Measurements from ENCODE around the gene KRTAP10-3.
A peak's percentile ranks its signal among the peaks of the same experiment; 100 is the strongest.

The KRTAP10-3 gene

GRCh38 chr21:44596068-44596725 is 37.6 kb upstream of the KRTAP10-3 start:
- peaks cover 4 to 7% of the 10 kb centered on the region in 2 donors for H3K4me1 ChIP-seq (ENCODE audit: control insufficient read depth in 2 of 2, insufficient read depth in 1 of 2, low read depth in 1 of 2, low read length in 2 of 2)
- no peaks in the 10 kb centered on the region for H3K27me3 ChIP-seq (ENCODE audit: control insufficient read depth in 3 of 3, insufficient read depth in 3 of 3, low read depth in 1 of 3, low read length in 3 of 3)
- peaks cover 2 to 4% of the 10 kb centered on the region in 2 donors for H3K9me3 ChIP-seq (replicated peaks in 1 of 2; ENCODE audit: control insufficient read depth in 2 of 2, insufficient read depth in 1 of 2, low read depth in 1 of 2, low read length in 2 of 2)
- no peaks in the 10 kb centered on the region for H3K79me1 ChIP-seq (ENCODE audit: low read depth, low read length)
- H3K14ac ChIP-seq (ENCODE audit: low read length) = no peak overlapping the region
- WGBS, 2 donors (ENCODE audit: extremely low coverage in 2 of 2, insufficient read length in 2 of 2, insufficient replicate concordance in 1 of 2) = no CpG with 5 or more reads among the region's 9 CpGs
- H2BK5ac ChIP-seq (ENCODE audit: low read length) = no peak overlapping the region
- H3K36me3 ChIP-seq (replicated peaks in 1 of 2; ENCODE audit: control insufficient read depth in 2 of 2, insufficient read depth in 2 of 2, low read length in 2 of 2) = no peaks in the 10 kb centered on the region
- peak overlapping the region; percentile 23 for H2AK5ac ChIP-seq (ENCODE audit: low read depth, low read length)
- no peak overlapping the region for H3K4me3 ChIP-seq (ENCODE audit: low read length in 2 of 2)
- H2BK15ac ChIP-seq (ENCODE audit: low read length) = peak overlapping the region; percentile 23
- no peak overlapping the region for H2AFZ ChIP-seq (ENCODE audit: low read length)
- H4K91ac ChIP-seq (ENCODE audit: low read depth, low read length, poor library complexity) = peak overlapping the region; percentile 85
- no peak for DNase-seq (ENCODE audit: low spot score)
- H3K4ac ChIP-seq (ENCODE audit: low read length) = no peak overlapping the region
- H3K4me2 ChIP-seq (ENCODE audit: insufficient read depth, low read length, poor library complexity, severe bottlenecking) = no peak overlapping the region
- peak overlapping the region; percentile 56 for H3K23ac ChIP-seq (ENCODE audit: low read depth, low read length, poor library complexity)
- H3K27ac ChIP-seq (replicated peaks; ENCODE audit: low read length) = no peak overlapping the region
- no peak overlapping the region for H3K9ac ChIP-seq (ENCODE audit: low read depth, low read length, poor library complexity)
- H2BK120ac ChIP-seq (ENCODE audit: low read depth, low read length) = peak overlapping the region; percentile 38
- H4K8ac ChIP-seq (ENCODE audit: low read depth, low read length) = no peak overlapping the region
- H2BK12ac ChIP-seq (ENCODE audit: low read length) = peak overlapping the region; percentile 18
- peak overlapping the region; percentile 81 for H3K18ac ChIP-seq (ENCODE audit: low read length)

- Histone ChIP-seq H2BK120ac (ENCODE audit: low read depth, low read length) (peak overlapping the region; percentile 38), H2BK12ac (ENCODE audit: low read length) (no peak overlapping the region), H2AFZ (ENCODE audit: low read length) (no peak overlapping the region), H3K27me3 (ENCODE audit: control insufficient read depth in 3 of 3, insufficient read depth in 3 of 3, low read depth in 1 of 3, low read length in 3 of 3) (no peaks in the 10 kb centered on the region), H3K4me2 (ENCODE audit: insufficient read depth, low read length, poor library complexity, severe bottlenecking) (no peak overlapping the region), H3K18ac (ENCODE audit: low read length) (peak overlapping the region; percentile 69), H3K36me3 (replicated peaks in 1 of 2; ENCODE audit: control insufficient read depth in 2 of 2, insufficient read depth in 2 of 2, low read length in 2 of 2) (no peaks in the 10 kb centered on the region), H2AK5ac (ENCODE audit: low read depth, low read length) (no peak overlapping the region), H3K9ac (ENCODE audit: low read depth, low read length, poor library complexity) (no peak overlapping the region), H4K91ac (ENCODE audit: low read depth, low read length, poor library complexity) (no peak overlapping the region), H3K4me3 (ENCODE audit: low read length in 2 of 2) (no peak overlapping the region), H3K9me3 (replicated peaks in 1 of 2; ENCODE audit: control insufficient read depth in 2 of 2, insufficient read depth in 1 of 2, low read depth in 1 of 2, low read length in 2 of 2) (peaks cover 2 to 4% of the 10 kb centered on the region in 2 donors), H3K4ac (ENCODE audit: low read length) (no peak overlapping the region), H2BK5ac (ENCODE audit: low read length) (no peak overlapping the region), H2BK15ac (ENCODE audit: low read length) (no peak overlapping the region), H3K4me1 (ENCODE audit: control insufficient read depth in 2 of 2, insufficient read depth in 1 of 2, low read depth in 1 of 2, low read length in 2 of 2) (peaks cover 4 to 7% of the 10 kb centered on the region in 2 donors), H4K8ac (ENCODE audit: low read depth, low read length) (no peak overlapping the region), H3K23ac (ENCODE audit: low read depth, low read length, poor library complexity) (no peak overlapping the region), H3K14ac (ENCODE audit: low read length) (no peak overlapping the region), H3K27ac (replicated peaks; ENCODE audit: low read length) (no peak overlapping the region), H3K79me1 (ENCODE audit: low read depth, low read length) (no peaks in the 10 kb centered on the region)
- WGBS, 2 donors (ENCODE audit: extremely low coverage in 2 of 2, insufficient read length in 2 of 2, insufficient replicate concordance in 1 of 2) = no CpG with 5 or more reads among the region's 6 CpGs
- DNase-seq (ENCODE audit: low spot score) = no peak
Observed at GRCh38 chr21:44595524-44595923, 36.9 kb upstream of the KRTAP10-3 start.

GRCh38 chr21:44594406-44594916 is 35.9 kb upstream of the KRTAP10-3 start:
- Histone ChIP-seq H2BK15ac (ENCODE audit: low read length) (no peak overlapping the region), H3K4me3 (ENCODE audit: low read length in 2 of 2) (no peak overlapping the region), H2BK120ac (ENCODE audit: low read depth, low read length) (no peak overlapping the region), H3K79me1 (ENCODE audit: low read depth, low read length) (peaks cover 2% of the 10 kb centered on the region), H2AK5ac (ENCODE audit: low read depth, low read length) (peak overlapping the region; percentile 3), H3K4me1 (ENCODE audit: control insufficient read depth in 2 of 2, insufficient read depth in 1 of 2, low read depth in 1 of 2, low read length in 2 of 2) (peaks cover 3 to 7% of the 10 kb centered on the region in 2 donors), H3K18ac (ENCODE audit: low read length) (no peak overlapping the region), H2BK12ac (ENCODE audit: low read length) (no peak overlapping the region), H3K23ac (ENCODE audit: low read depth, low read length, poor library complexity) (no peak overlapping the region), H3K27ac (replicated peaks; ENCODE audit: low read length) (no peak overlapping the region), H4K91ac (ENCODE audit: low read depth, low read length, poor library complexity) (no peak overlapping the region), H3K4ac (ENCODE audit: low read length) (no peak overlapping the region), H3K27me3 (ENCODE audit: control insufficient read depth in 3 of 3, insufficient read depth in 3 of 3, low read depth in 1 of 3, low read length in 3 of 3) (no peaks in the 10 kb centered on the region), H3K4me2 (ENCODE audit: insufficient read depth, low read length, poor library complexity, severe bottlenecking) (no peak overlapping the region), H2AFZ (ENCODE audit: low read length) (peak overlapping the region; percentile 58), H4K8ac (ENCODE audit: low read depth, low read length) (no peak overlapping the region), H3K9me3 (replicated peaks in 1 of 2; ENCODE audit: control insufficient read depth in 2 of 2, insufficient read depth in 1 of 2, low read depth in 1 of 2, low read length in 2 of 2) (peaks cover 2 to 3% of the 10 kb centered on the region in 2 donors), H3K36me3 (replicated peaks in 1 of 2; ENCODE audit: control insufficient read depth in 2 of 2, insufficient read depth in 2 of 2, low read length in 2 of 2) (no peaks in the 10 kb centered on the region), H2BK5ac (ENCODE audit: low read length) (no peak overlapping the region), H3K14ac (ENCODE audit: low read length) (no peak overlapping the region), H3K9ac (ENCODE audit: low read depth, low read length, poor library complexity) (no peak overlapping the region)
- no peak for DNase-seq (ENCODE audit: low spot score)
- WGBS, 2 donors (ENCODE audit: extremely low coverage in 2 of 2, insufficient read length in 2 of 2, insufficient replicate concordance in 1 of 2) = no CpG with 5 or more reads among the region's 12 CpGs

GRCh38 chr21:44593598-44594405 is 35.2 kb upstream of the KRTAP10-3 start:
- no peak for DNase-seq (ENCODE audit: low spot score)

More at GRCh38 chr21:44593598-44594405, 35.2 kb upstream of the KRTAP10-3 start:
- Histone ChIP-seq H2AFZ (ENCODE audit: low read length) (peak overlapping the region; percentile 58), H3K18ac (ENCODE audit: low read length) (peak overlapping the region; percentile 20), H2BK120ac (ENCODE audit: low read depth, low read length) (peak overlapping the region; percentile 21), H3K4me3 (ENCODE audit: low read length in 2 of 2) (no peak overlapping the region), H3K79me1 (ENCODE audit: low read depth, low read length) (peaks cover 3% of the 10 kb centered on the region), H2BK5ac (ENCODE audit: low read length) (peak overlapping the region; percentile 75), H3K27ac (replicated peaks; ENCODE audit: low read length) (no peak overlapping the region), H3K9me3 (replicated peaks in 1 of 2; ENCODE audit: control insufficient read depth in 2 of 2, insufficient read depth in 1 of 2, low read depth in 1 of 2, low read length in 2 of 2) (peaks cover 0 to 3% of the 10 kb centered on the region in 2 donors), H2AK5ac (ENCODE audit: low read depth, low read length) (no peak overlapping the region), H2BK15ac (ENCODE audit: low read length) (peak overlapping the region; percentile 87), H3K4ac (ENCODE audit: low read length) (no peak overlapping the region), H3K4me1 (ENCODE audit: control insufficient read depth in 2 of 2, insufficient read depth in 1 of 2, low read depth in 1 of 2, low read length in 2 of 2) (peaks cover 3 to 7% of the 10 kb centered on the region in 2 donors), H3K14ac (ENCODE audit: low read length) (no peak overlapping the region), H3K27me3 (ENCODE audit: control insufficient read depth in 3 of 3, insufficient read depth in 3 of 3, low read depth in 1 of 3, low read length in 3 of 3) (no peaks in the 10 kb centered on the region), H3K9ac (ENCODE audit: low read depth, low read length, poor library complexity) (no peak overlapping the region), H3K23ac (ENCODE audit: low read depth, low read length, poor library complexity) (no peak overlapping the region), H4K8ac (ENCODE audit: low read depth, low read length) (no peak overlapping the region), H3K4me2 (ENCODE audit: insufficient read depth, low read length, poor library complexity, severe bottlenecking) (no peak overlapping the region), H4K91ac (ENCODE audit: low read depth, low read length, poor library complexity) (no peak overlapping the region), H3K36me3 (replicated peaks in 1 of 2; ENCODE audit: control insufficient read depth in 2 of 2, insufficient read depth in 2 of 2, low read length in 2 of 2) (no peaks in the 10 kb centered on the region), H2BK12ac (ENCODE audit: low read length) (no peak overlapping the region)
- no CpG with 5 or more reads among the region's 20 CpGs for WGBS, 2 donors (ENCODE audit: extremely low coverage in 2 of 2, insufficient read length in 2 of 2, insufficient replicate concordance in 1 of 2)
